Measurements from ENCODE around the gene FHL5. TPM values are rescaled to one million over a fixed set of nuclear protein-coding genes. Genes with fewer than 3 reads are reported as not detected.
A peak's percentile ranks its signal among the peaks of the same experiment; 100 is the strongest.
"Not testable (repeated sequence)": the region's sequence is repeated elsewhere in the genome, so short reads cannot be mapped to it uniquely, and the experiment has no call there.

The FHL5 gene
- total RNA-seq, 1 experiment from 2014 or later = not detected

GRCh38 chr6:96610019-96610418 is 47.1 kb downstream of the FHL5 start:
- no peak for DNase-seq (ENCODE audit: low read depth)

GRCh38 chr6:96611342-96611991 is 48.5 kb downstream of the FHL5 start:
- no peak for DNase-seq (ENCODE audit: low read depth)

GRCh38 chr6:96613291-96613999 is 50.5 kb downstream of the FHL5 start:
- DNase-seq (ENCODE audit: low read depth) = no peak

- no peak for DNase-seq (ENCODE audit: low read depth)
Observed at GRCh38 chr6:96620851-96621250, 57.9 kb downstream of the FHL5 start.

- DNase-seq (ENCODE audit: low read depth) = no peak
Observed at GRCh38 chr6:96621983-96622382, 59.1 kb downstream of the FHL5 start.

- DNase-seq (ENCODE audit: low read depth) = no peak
Observed at GRCh38 chr6:96624957-96625356, 62.0 kb downstream of the FHL5 start.

GRCh38 chr6:96626759-96627364 is 63.9 kb downstream of the FHL5 start:
- peak; percentile 3 for DNase-seq (ENCODE audit: low read depth)

GRCh38 chr6:96631248-96631647 is 68.3 kb downstream of the FHL5 start:
- no peak for DNase-seq (ENCODE audit: low read depth)

GRCh38 chr6:96637979-96638378 is 75.1 kb downstream of the FHL5 start:
- not testable (repeated sequence) for DNase-seq (ENCODE audit: low read depth)

GRCh38 chr6:96645106-96645505 is 82.2 kb downstream of the FHL5 start:
- DNase-seq (ENCODE audit: low read depth) = no peak

GRCh38 chr6:96649926-96650325 is 87.0 kb downstream of the FHL5 start:
- no peak for DNase-seq (ENCODE audit: low read depth)

GRCh38 chr6:96651816-96652215 is 88.9 kb downstream of the FHL5 start:
- DNase-seq (ENCODE audit: low read depth) = no peak

- DNase-seq (ENCODE audit: low read depth) = no peak
Observed at GRCh38 chr6:96652552-96652951, 89.6 kb downstream of the FHL5 start.

- DNase-seq (ENCODE audit: low read depth) = no peak
Observed at GRCh38 chr6:96653181-96653580, 90.3 kb downstream of the FHL5 start.

- DNase-seq (ENCODE audit: low read depth) = no peak
Observed at GRCh38 chr6:96656567-96656966, 93.6 kb downstream of the FHL5 start.

GRCh38 chr6:96657344-96657743 is 94.4 kb downstream of the FHL5 start:
- no peak for DNase-seq (ENCODE audit: low read depth)

- no peak for DNase-seq (ENCODE audit: low read depth)
Observed at GRCh38 chr6:96659084-96659845, 96.3 kb downstream of the FHL5 start.

Small RNAs within 50 kb of the gene (small RNA-seq; reads per million reads assigned to genes)
- gene RNU4-70P = 0.20 reads per million

Other genes with a start within 250 kb of the FHL5 start
- gene UFL1, start 41.3 kb upstream of the FHL5 start, total RNA-seq (2014; rRNA removed; shearing (Covaris generic)) = 12.5 and 12.9 TPM in 2 replicates